ENCODE data around the gene MRPS2.

DNA sequence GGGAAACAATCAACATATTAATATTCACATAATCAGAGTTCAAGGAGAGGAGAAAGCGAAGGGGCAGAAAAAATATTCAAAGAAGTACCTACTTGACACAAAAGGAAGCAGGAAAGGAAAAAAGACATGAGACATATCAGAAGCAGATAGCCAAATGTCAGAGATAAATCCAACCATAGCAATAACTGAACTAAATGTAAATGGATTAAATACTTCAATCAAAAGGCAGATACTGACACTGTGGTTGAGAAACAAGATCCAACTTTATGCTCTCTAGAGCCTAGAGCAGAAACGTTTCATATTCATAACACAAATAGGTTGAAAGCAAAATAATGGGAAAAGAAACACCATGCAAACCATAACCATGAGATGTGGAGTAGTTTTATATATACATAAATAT, 9.0 kb downstream of the MRPS2 start:
- TF ChIP-seq POLR2A (IDR thresholded peaks at IDR 0.05) = no peak
- TF ChIP-seq, protein P1, sequence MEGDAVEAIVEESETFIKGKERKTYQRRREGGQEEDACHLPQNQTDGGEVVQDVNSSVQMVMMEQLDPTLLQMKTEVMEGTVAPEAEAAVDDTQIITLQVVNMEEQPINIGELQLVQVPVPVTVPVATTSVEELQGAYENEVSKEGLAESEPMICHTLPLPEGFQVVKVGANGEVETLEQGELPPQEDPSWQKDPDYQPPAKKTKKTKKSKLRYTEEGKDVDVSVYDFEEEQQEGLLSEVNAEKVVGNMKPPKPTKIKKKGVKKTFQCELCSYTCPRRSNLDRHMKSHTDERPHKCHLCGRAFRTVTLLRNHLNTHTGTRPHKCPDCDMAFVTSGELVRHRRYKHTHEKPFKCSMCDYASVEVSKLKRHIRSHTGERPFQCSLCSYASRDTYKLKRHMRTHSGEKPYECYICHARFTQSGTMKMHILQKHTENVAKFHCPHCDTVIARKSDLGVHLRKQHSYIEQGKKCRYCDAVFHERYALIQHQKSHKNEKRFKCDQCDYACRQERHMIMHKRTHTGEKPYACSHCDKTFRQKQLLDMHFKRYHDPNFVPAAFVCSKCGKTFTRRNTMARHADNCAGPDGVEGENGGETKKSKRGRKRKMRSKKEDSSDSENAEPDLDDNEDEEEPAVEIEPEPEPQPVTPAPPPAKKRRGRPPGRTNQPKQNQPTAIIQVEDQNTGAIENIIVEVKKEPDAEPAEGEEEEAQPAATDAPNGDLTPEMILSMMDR (IDR thresholded peaks at IDR 0.05) = no peak

Measured in body of pancreas (tissue), 4 donors.